Measurements from ENCODE around the gene GABRB1.
A peak's percentile ranks its signal among the peaks of the same experiment; 100 is the strongest.

GABRB1 gene

DNA sequence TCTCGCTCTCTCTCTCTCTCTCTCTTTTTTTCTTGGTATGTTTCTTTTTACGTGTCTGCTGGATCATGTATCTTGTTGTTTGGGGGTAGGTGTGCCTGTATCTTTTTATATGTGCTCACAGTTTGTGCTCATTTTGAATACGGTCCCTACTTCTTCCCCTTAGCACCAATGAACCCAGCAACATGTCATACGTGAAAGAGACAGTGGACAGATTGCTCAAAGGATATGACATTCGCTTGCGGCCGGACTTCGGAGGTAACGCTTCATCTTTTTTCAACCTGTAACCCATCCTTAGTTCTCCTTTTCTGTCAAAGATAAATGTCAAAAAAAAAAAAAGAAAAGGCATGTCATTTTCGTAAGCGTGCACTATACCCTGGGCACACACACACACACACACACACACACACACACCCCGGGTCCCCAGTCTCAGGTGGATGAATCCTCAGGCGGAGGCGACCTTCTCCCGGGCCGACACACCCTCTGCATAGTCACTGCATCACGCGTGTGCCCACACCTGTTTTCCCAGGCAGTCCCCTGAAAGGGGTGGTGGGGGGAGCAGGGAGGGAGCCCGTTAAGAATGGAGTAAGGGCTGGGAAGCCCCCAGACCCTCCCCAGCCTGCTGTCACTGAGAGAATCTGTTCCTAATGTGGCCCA lies 511 bp downstream of the GABRB1 start:
- H3K4me3 Mint-ChIP-seq: peak overlapping the region; percentile 64
- peak overlapping the region; percentile 46 for H3K27ac Mint-ChIP-seq
- H3K27me3 Mint-ChIP-seq: peaks cover 39% of the 10 kb centered on the region
- peaks cover 16% of the 10 kb centered on the region for H3K4me1 Mint-ChIP-seq
- H3K36me3 Mint-ChIP-seq: no peaks in the 10 kb centered on the region
- peak; percentile 80 for ATAC-seq
- H3K9me3 Mint-ChIP-seq: no peaks in the 10 kb centered on the region

DNA sequence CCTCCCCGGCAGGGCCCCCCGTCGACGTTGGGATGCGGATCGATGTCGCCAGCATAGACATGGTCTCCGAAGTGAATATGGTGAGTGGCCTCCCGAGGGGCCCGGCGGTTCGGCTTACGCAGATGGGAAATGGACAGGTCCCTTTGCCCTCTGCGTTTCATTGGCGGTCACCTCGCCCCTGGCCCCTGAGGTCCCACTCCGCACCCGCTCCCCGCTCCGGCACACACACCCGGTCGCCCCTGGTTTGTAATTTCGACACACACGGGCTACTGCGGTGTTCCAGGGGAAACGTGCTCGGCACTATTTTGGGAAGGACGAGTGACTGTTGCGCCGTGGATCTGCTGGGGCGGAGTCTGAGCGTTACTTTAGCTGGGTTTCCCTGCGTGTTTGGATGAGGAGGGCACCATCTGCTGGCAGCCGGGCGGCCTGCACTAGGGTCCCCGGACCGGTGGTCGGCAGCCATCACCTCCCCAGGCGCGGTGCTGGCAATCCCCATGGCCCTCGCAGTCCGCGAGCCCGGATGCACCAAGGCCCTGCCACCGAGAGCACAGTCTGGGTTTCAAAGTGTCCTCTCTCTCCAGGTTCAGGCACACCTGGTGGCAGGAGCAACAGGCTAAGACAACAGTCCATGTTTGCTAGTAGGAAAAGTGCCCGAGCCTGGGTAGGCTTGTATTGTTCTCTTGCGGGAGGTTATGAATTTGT lies 1.2 kb downstream of the GABRB1 start:
- Mint-ChIP-seq H3K4me3 (peak overlapping the region; percentile 64), H3K4me1 (peaks cover 16% of the 10 kb centered on the region), H3K36me3 (no peaks in the 10 kb centered on the region), H3K27me3 (peaks cover 39% of the 10 kb centered on the region), H3K27ac (peak overlapping the region; percentile 46), H3K9me3 (no peaks in the 10 kb centered on the region)
- ATAC-seq: peak; percentile 72

DNA sequence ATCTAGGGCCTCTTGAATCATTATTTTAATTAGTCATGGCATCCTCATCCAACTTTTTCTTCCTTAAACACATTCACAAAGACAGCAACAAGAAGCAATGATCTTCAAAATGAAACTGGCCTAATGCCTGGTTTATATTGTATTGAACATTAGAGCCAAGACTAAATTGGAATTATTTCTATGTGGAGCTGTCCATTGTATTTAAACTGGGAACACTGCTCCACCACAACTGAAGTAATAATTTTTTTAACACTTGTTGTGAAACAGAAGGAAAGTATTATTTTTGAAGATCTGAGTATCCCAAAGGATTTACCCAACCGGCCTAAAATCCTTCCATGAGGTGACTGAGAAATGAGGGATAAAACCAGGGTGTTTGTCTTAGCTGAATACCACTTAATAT lies 6.9 kb downstream of the GABRB1 start:
- no peak for ATAC-seq
- Mint-ChIP-seq H3K27me3 (no peaks in the 10 kb centered on the region), H3K27ac (no peak overlapping the region), H3K4me3 (no peak overlapping the region), H3K36me3 (no peaks in the 10 kb centered on the region), H3K9me3 (no peaks in the 10 kb centered on the region), H3K4me1 (no peaks in the 10 kb centered on the region)

DNA sequence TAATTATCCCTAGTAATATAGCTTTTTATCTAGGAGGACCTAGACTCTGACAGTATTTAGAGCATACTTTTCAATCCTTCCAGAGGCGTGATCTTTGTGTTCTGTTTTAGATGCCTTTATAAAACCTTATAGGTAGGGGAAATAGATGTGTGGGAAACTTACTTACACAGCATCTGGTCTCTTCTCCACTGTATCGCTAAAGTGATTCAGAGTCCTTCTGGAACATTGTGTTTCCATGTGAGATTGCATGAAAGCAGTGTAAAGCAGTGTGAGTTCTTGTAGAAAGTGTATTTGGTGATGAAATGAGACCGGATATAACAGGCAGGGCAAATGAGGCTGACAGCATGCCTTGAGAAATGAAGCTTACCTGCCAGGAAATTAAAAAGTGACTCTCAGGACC lies 9.5 kb downstream of the GABRB1 start:
- Mint-ChIP-seq H3K27me3 (no peaks in the 10 kb centered on the region), H3K4me3 (no peak overlapping the region), H3K27ac (no peak overlapping the region), H3K9me3 (no peaks in the 10 kb centered on the region), H3K4me1 (no peaks in the 10 kb centered on the region), H3K36me3 (no peaks in the 10 kb centered on the region)
- no peak for ATAC-seq

DNA sequence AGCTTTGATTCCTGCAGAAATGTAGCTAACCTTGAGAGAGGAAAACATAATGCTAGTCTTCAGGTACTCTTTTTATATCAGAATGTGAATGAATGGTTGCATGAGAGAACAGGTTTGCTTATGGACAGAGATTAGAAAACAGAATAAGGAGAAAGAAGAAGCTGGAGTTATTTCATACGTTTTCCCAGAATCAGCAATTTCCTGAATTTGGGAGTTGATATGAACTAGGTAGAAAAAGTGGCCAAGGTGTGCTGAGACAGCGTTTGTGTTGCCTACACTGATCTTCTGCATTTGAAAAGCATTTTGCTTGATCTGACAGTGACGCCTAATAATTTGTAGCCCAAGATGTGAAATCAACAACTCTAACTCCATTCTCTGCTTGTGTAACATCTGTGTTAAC lies 12.5 kb downstream of the GABRB1 start:
- Mint-ChIP-seq H3K4me1 (no peaks in the 10 kb centered on the region), H3K36me3 (no peaks in the 10 kb centered on the region), H3K27ac (no peak overlapping the region), H3K4me3 (no peak overlapping the region), H3K9me3 (peaks cover 3% of the 10 kb centered on the region), H3K27me3 (no peaks in the 10 kb centered on the region)
- no peak for ATAC-seq

- peaks cover 3% of the 10 kb centered on the region for H3K9me3 Mint-ChIP-seq
- no peaks in the 10 kb centered on the region for H3K36me3 Mint-ChIP-seq
- ATAC-seq: no peak
- no peaks in the 10 kb centered on the region for H3K27me3 Mint-ChIP-seq
- no peaks in the 10 kb centered on the region for H3K4me1 Mint-ChIP-seq
- no peak overlapping the region for H3K4me3 Mint-ChIP-seq
- no peak overlapping the region for H3K27ac Mint-ChIP-seq
Measured at GRCh38 chr4:47045261-47045660, 13.9 kb downstream of the GABRB1 start.

GRCh38 chr4:47049347-47049746 lies 18.0 kb downstream of the GABRB1 start:
- ATAC-seq: no peak
- Mint-ChIP-seq H3K27ac (no peak overlapping the region), H3K4me1 (no peaks in the 10 kb centered on the region), H3K27me3 (peaks cover 7% of the 10 kb centered on the region), H3K4me3 (no peak overlapping the region), H3K36me3 (no peaks in the 10 kb centered on the region), H3K9me3 (peaks cover 3% of the 10 kb centered on the region)

GRCh38 chr4:47050761-47051725 lies 19.7 kb downstream of the GABRB1 start:
- ATAC-seq: no peak
- Mint-ChIP-seq H3K27ac (no peak overlapping the region), H3K4me1 (no peaks in the 10 kb centered on the region), H3K4me3 (no peak overlapping the region), H3K9me3 (peaks cover 3% of the 10 kb centered on the region), H3K27me3 (peaks cover 7% of the 10 kb centered on the region), H3K36me3 (no peaks in the 10 kb centered on the region)

GRCh38 chr4:47053485-47053884 lies 22.1 kb downstream of the GABRB1 start:
- no peak for ATAC-seq
- Mint-ChIP-seq H3K4me1 (no peaks in the 10 kb centered on the region), H3K36me3 (no peaks in the 10 kb centered on the region), H3K27ac (no peak overlapping the region), H3K4me3 (no peak overlapping the region), H3K9me3 (no peaks in the 10 kb centered on the region), H3K27me3 (peaks cover 7% of the 10 kb centered on the region)

DNA sequence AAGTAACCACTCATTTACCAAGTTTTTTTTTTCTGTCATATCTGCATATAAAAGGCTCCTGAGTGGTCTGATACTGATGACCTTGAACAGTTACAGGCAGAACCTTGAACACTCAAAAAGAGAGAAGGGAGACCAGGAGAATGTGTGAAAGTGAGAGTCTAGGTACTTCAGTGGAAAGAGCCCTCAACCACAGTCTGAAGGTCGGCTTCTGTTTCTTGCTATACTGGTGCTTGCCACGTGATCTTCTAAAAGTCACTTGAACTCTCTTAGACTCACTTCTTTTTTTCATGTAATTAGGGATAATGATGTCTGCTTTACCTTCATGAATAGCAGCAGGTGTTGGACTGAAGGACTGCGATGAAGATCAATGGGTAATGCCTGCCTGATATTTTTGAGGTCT lies 22.8 kb downstream of the GABRB1 start:
- Mint-ChIP-seq H3K27ac (no peak overlapping the region), H3K36me3 (no peaks in the 10 kb centered on the region), H3K9me3 (no peaks in the 10 kb centered on the region), H3K4me3 (no peak overlapping the region), H3K4me1 (no peaks in the 10 kb centered on the region), H3K27me3 (peaks cover 7% of the 10 kb centered on the region)
- peak; percentile 82 for ATAC-seq

DNA sequence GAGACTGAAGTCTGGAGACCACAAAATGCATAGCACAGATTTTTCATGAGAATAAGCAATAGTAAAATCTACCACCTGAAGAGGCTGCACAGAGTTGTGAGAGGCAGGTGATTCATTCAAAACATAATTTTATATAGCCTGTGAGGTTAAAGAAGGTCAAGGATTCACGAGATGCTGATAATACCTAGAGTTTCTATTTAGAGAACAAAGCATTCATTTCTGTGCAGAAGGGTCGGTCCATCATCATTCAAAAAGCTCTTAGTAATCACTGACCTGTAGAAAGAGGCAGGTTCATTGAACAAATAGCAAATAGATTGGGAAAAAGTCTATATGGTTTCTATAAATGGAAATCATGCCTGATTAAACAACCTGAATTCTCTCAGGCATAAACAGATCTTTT lies 26.6 kb downstream of the GABRB1 start:
- Mint-ChIP-seq H3K27me3 (no peaks in the 10 kb centered on the region), H3K9me3 (no peaks in the 10 kb centered on the region), H3K4me3 (no peak overlapping the region), H3K36me3 (no peaks in the 10 kb centered on the region), H3K4me1 (no peaks in the 10 kb centered on the region), H3K27ac (no peak overlapping the region)
- no peak for ATAC-seq

GRCh38 chr4:47060561-47060960 lies 29.2 kb downstream of the GABRB1 start:
- Mint-ChIP-seq H3K4me3 (no peak overlapping the region), H3K27me3 (no peaks in the 10 kb centered on the region), H3K9me3 (no peaks in the 10 kb centered on the region), H3K36me3 (no peaks in the 10 kb centered on the region), H3K4me1 (no peaks in the 10 kb centered on the region), H3K27ac (no peak overlapping the region)
- ATAC-seq: no peak

DNA sequence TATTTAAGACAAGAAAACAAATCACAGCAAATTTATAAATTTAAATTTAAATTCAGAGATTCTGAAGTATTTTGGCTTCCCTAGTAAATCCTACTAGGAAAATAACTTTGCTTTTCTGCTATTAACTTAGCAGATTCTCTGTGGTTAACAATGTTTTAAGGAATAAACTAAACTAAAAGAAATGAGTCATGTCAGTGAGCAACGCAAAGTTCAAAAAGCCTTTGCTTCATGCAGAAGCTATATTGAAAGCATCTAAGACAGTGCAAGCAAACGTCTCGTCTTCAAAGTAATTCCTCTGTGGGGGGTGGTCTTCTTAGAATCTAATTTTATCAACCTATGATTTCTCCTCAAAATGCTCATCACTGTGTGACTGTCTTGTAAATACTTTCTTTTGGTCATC lies 30.1 kb downstream of the GABRB1 start:
- no peaks in the 10 kb centered on the region for H3K9me3 Mint-ChIP-seq
- H3K27ac Mint-ChIP-seq: no peak overlapping the region
- no peak for ATAC-seq
- no peaks in the 10 kb centered on the region for H3K36me3 Mint-ChIP-seq
- H3K27me3 Mint-ChIP-seq: no peaks in the 10 kb centered on the region
- H3K4me3 Mint-ChIP-seq: no peak overlapping the region
- H3K4me1 Mint-ChIP-seq: no peaks in the 10 kb centered on the region

DNA sequence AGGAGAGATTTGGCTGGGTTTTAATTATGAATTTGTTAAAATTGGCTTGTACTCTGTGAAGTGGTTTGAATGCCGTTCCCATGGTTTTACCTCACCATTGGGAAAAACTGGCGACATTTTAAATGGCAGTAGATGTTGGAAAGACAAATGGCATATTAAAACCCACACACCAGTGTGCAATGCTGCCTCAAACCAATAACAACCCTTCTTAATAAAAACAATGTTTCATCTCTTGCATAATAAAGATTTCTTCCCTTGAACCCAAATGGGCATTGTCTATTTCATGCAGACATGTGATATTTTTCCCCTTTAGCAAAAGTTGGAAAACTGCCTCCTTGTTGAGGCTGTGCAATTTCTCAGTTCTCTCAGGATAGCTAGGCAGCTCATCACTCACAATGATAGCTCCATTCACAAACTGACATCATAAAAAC lies 33.7 kb downstream of the GABRB1 start:
- Mint-ChIP-seq H3K4me3 (no peak overlapping the region), H3K36me3 (no peaks in the 10 kb centered on the region), H3K27me3 (no peaks in the 10 kb centered on the region), H3K27ac (no peak overlapping the region), H3K9me3 (no peaks in the 10 kb centered on the region), H3K4me1 (no peaks in the 10 kb centered on the region)
- no peak for ATAC-seq

DNA sequence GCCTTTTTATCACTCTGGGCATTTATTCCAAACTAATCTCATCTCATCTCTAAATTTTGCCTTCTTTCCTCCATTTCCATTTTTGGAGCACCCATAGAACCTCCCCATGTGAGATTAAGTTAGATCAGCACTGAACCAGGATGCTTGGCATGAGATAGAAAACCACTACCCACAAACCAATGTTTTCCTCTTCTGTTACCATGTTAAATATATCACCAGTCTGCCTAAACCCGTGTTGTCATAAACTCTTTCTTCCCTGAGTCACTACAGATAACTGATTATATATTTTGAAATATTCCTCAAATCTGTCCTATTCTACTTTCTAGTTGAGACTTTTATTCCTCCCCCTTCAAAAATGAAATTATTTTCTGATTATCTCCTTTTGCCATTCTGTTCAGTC lies 37.6 kb downstream of the GABRB1 start:
- H3K4me1 Mint-ChIP-seq: no peaks in the 10 kb centered on the region
- peaks cover 9% of the 10 kb centered on the region for H3K27me3 Mint-ChIP-seq
- H3K27ac Mint-ChIP-seq: no peak overlapping the region
- ATAC-seq: no peak
- H3K4me3 Mint-ChIP-seq: no peak overlapping the region
- H3K36me3 Mint-ChIP-seq: no peaks in the 10 kb centered on the region
- H3K9me3 Mint-ChIP-seq: peaks cover 5% of the 10 kb centered on the region
